H1 (cell line): ENCODE measurements around the gene MIPEP. TPM values are rescaled to one million over a fixed set of nuclear protein-coding genes. Genes with fewer than 3 reads are reported as not detected.

ENCODE experiments used
- CTCF ChIA-PET: fragments of 300-600 bp; sonication (Branson Sonifier 250); formaldehyde crosslinking; loops from one replicate; lab custom pipeline; 2021; ENCODE audit not compliant: partially characterized antibody; lab: Charles Lee
- POLR2A ChIA-PET: fragments of 300-600 bp; sonication (Branson Sonifier 250); formaldehyde crosslinking; loops from one replicate; lab custom pipeline; 2021; ENCODE audit warnings: inconsistent platforms; ENCODE audit not compliant: partially characterized antibody; lab: Charles Lee
- DNase-seq, 2 experiments: peaks; one replicate each; pipeline versions ENCODE4 v3.0.0 to v3.0.0-alpha.2; 2010 to 2022; ENCODE audit warnings: low spot score in 2 of 2, low read depth in 1 of 2, mixed read lengths in 1 of 2
- FAIRE-seq: peaks from 2 replicates; lab custom pipeline; 2011; peaks lifted over from hg19 to GRCh38; lab: Jason Lieb, UNC
- H2AFZ ChIP-seq: 2 replicates; pipeline ENCODE4 v1.8.1; 2012; ENCODE audit warnings: low read length, inconsistent platforms
- H2AK5ac ChIP-seq: 2 replicates; pipeline ENCODE4 v1.6.1; 2013; ENCODE audit warnings: low read depth, low read length
- H2BK120ac ChIP-seq: replicated peaks from 2 replicates; pipeline ENCODE3; 2013; ENCODE audit warnings: low read depth, low read length, inconsistent platforms
- H2BK12ac ChIP-seq: 2 replicates; pipeline ENCODE4 v1.6.1; 2013; ENCODE audit warnings: low read depth, low read length
- H2BK15ac ChIP-seq: 2 replicates; pipeline ENCODE4 v1.6.1; 2013; ENCODE audit warnings: low read length
- H2BK20ac ChIP-seq: 2 replicates; pipeline ENCODE4 v1.6.1; 2013; ENCODE audit warnings: low read length
- H2BK5ac ChIP-seq: 2 replicates; pipeline ENCODE4 v1.6.1; 2013; ENCODE audit warnings: low read depth, low read length
- H3K14ac ChIP-seq: 2 replicates; pipeline ENCODE4 v1.6.1; 2013; ENCODE audit warnings: inconsistent platforms; ENCODE audit not compliant: insufficient read length
- H3K18ac ChIP-seq: 2 replicates; pipeline ENCODE4 v1.6.1; 2013; ENCODE audit warnings: low read length; ENCODE audit errors: extremely low read depth
- H3K23ac ChIP-seq: 2 replicates; pipeline ENCODE4 v1.6.1; 2013; ENCODE audit warnings: inconsistent platforms; ENCODE audit not compliant: insufficient read length
- H3K23me2 ChIP-seq: 2 replicates; pipeline ENCODE4 v1.6.1; 2013; ENCODE audit warnings: low read depth, low read length
- H3K27ac ChIP-seq: 2 replicates; pipeline ENCODE4 v1.6.1; 2011; ENCODE audit warnings: low read depth, low read length, inconsistent platforms
- H3K27me3 ChIP-seq, 4 experiments: replicated peaks in 1 of 4; 1 replicate in 1 of 4; 2 replicates in 3 of 4; pipeline versions ENCODE4 v1.6.1 to v1.8.1; 2011 to 2013; ENCODE audit warnings: low read length in 3 of 4, mild to moderate bottlenecking in 3 of 4, inconsistent platforms in 2 of 4, mixed read lengths in 2 of 4, moderate library complexity in 1 of 4; ENCODE audit not compliant: control insufficient read depth in 3 of 4, insufficient read depth in 3 of 4; ENCODE audit errors: extremely low read depth in 1 of 4
- H3K36me3 ChIP-seq, 4 experiments: 2 replicates each; pipeline versions ENCODE4 v1.6.1 to v1.8.1; 2011 to 2013; ENCODE audit warnings: mild to moderate bottlenecking in 4 of 4, low read length in 3 of 4, moderate library complexity in 2 of 4, control low read depth in 1 of 4, inconsistent platforms in 1 of 4; ENCODE audit not compliant: insufficient read depth in 4 of 4, control insufficient read depth in 2 of 4
- H3K4ac ChIP-seq: replicated peaks from 2 replicates; pipeline ENCODE3; 2013; ENCODE audit warnings: low read length, low read depth, mixed read lengths, inconsistent platforms; ENCODE audit not compliant: insufficient read length
- H3K4me1 ChIP-seq, 4 experiments: replicated peaks in 1 of 4; 1 replicate in 1 of 4; 2 replicates in 3 of 4; pipeline versions ENCODE4 v1.6.1 to v1.8.1; 2011 to 2013; ENCODE audit warnings: low read length in 3 of 4, inconsistent platforms in 2 of 4, mixed read lengths in 1 of 4; ENCODE audit not compliant: insufficient read depth in 4 of 4, control insufficient read depth in 3 of 4
- H3K4me2 ChIP-seq, 2 experiments: 2 replicates each; pipeline versions ENCODE4 v1.6.1 to v1.8.1; 2011 to 2013; ENCODE audit warnings: low read depth in 2 of 2, low read length in 2 of 2, control low read depth in 1 of 2, inconsistent platforms in 1 of 2, mild to moderate bottlenecking in 1 of 2; ENCODE audit not compliant: insufficient read depth in 1 of 2
- H3K4me3 ChIP-seq, 4 experiments: fragments of 200-600, 300-600 bp in 1 of 4; sonication (generic), shearing (Covaris generic), sonication (Bioruptor Twin) in 1 of 4; 2 replicates each; pipeline versions ENCODE4 v1.5.1 to v1.8.1; 2011 to 2016; ENCODE audit warnings: low read length in 4 of 4, low read depth in 3 of 4, control low read depth in 2 of 4, inconsistent platforms in 2 of 4, mild to moderate bottlenecking in 2 of 4, mixed read lengths in 1 of 4, moderate library complexity in 1 of 4; ENCODE audit not compliant: insufficient read depth in 2 of 4; ENCODE audit errors: extremely low read depth in 1 of 4
- H3K56ac ChIP-seq: replicated peaks from 2 replicates; pipeline ENCODE3; 2013; ENCODE audit warnings: low read depth, mild to moderate bottlenecking, mixed read lengths, low read length, inconsistent platforms; ENCODE audit not compliant: insufficient read length
- H3K79me1 ChIP-seq: 2 replicates; pipeline ENCODE4 v1.6.1; 2013; ENCODE audit warnings: low read depth, low read length, control low read depth
- H3K79me2 ChIP-seq, 2 experiments: 2 replicates each; pipeline versions ENCODE4 v1.6.1 to v1.8.1; 2012 to 2013; ENCODE audit warnings: low read length in 2 of 2, mild to moderate bottlenecking in 2 of 2, inconsistent platforms in 1 of 2; ENCODE audit not compliant: insufficient read depth in 2 of 2, control insufficient read depth in 1 of 2
- H3K9ac ChIP-seq, 4 experiments: replicated peaks in 1 of 4; 1 replicate in 1 of 4; 2 replicates in 3 of 4; pipeline versions ENCODE4 v1.6.1 to v1.8.1; 2011 to 2013; ENCODE audit warnings: low read depth in 3 of 4, low read length in 3 of 4, control low read depth in 2 of 4, mild to moderate bottlenecking in 2 of 4, moderate library complexity in 2 of 4, inconsistent platforms in 1 of 4; ENCODE audit errors: extremely low read depth in 1 of 4
- H3K9me3 ChIP-seq, 2 experiments: 2 replicates each; pipeline versions ENCODE4 v1.6.1 to v1.8.1; 2012 to 2013; ENCODE audit warnings: mild to moderate bottlenecking in 2 of 2, moderate library complexity in 2 of 2, control low read depth in 1 of 2, inconsistent platforms in 1 of 2, low read depth in 1 of 2, low read length in 1 of 2, mixed read lengths in 1 of 2; ENCODE audit not compliant: insufficient read depth in 2 of 2
- H4K20me1 ChIP-seq, 2 experiments: replicated peaks in 1 of 2; 2 replicates each; pipeline versions ENCODE3 to v1.8.1; 2011 to 2013; ENCODE audit warnings: inconsistent platforms in 2 of 2, low read length in 2 of 2, mild to moderate bottlenecking in 1 of 2; ENCODE audit not compliant: insufficient read depth in 2 of 2, control insufficient read depth in 1 of 2
- H4K5ac ChIP-seq: 2 replicates; pipeline ENCODE4 v1.6.1; 2013; ENCODE audit warnings: low read length, low read depth, mixed read lengths, inconsistent platforms; ENCODE audit not compliant: insufficient read length
- H4K8ac ChIP-seq: 2 replicates; pipeline ENCODE4 v1.8.0; 2013; ENCODE audit warnings: mild to moderate bottlenecking, moderate library complexity, low read length, inconsistent platforms; ENCODE audit not compliant: insufficient read depth; ENCODE audit errors: extremely low read depth
- H4K91ac ChIP-seq: replicated peaks from 2 replicates; pipeline ENCODE3; 2013; ENCODE audit warnings: low read length, mixed read lengths, inconsistent platforms; ENCODE audit not compliant: insufficient read length
- KDM5A ChIP-seq: fragments of 200-600 bp; IDR thresholded peaks from 2 replicates; pipeline ENCODE4 v1.7.1; 2012; ENCODE audit warnings: mild to moderate bottlenecking, low read length, inconsistent platforms, mixed read lengths
- MAFK ChIP-seq: IDR thresholded peaks from 2 replicates; pipeline ENCODE4 v1.6.1; 2012; ENCODE audit warnings: low read depth, mild to moderate bottlenecking, improper control_type of control experiment, low read length
- PHF8 ChIP-seq: fragments of 200-600 bp; sonication (generic); conservative IDR thresholded peaks from 2 replicates; pipeline ENCODE4 v1.7.1; 2012; ENCODE audit warnings: low read depth, mild to moderate bottlenecking, inconsistent platforms, low read length, moderate library complexity
- POLR2A ChIP-seq, 2 experiments: IDR thresholded peaks; 1 replicate in 1 of 2; 2 replicates in 1 of 2; pipeline ENCODE4 v1.6.1; 2011; ENCODE audit warnings: low read depth in 2 of 2, low read length in 2 of 2, mild to moderate bottlenecking in 2 of 2; ENCODE audit errors: control extremely low read depth in 1 of 2
- RAD21 ChIP-seq, 2 experiments: IDR thresholded peaks in 1 of 2; conservative IDR thresholded peaks in 1 of 2; 2 replicates each; pipeline ENCODE4 v1.6.1; 2011; ENCODE audit warnings: low read depth in 2 of 2, low read length in 2 of 2, improper control_type of control experiment in 1 of 2, inconsistent platforms in 1 of 2, mild to moderate bottlenecking in 1 of 2, moderate library complexity in 1 of 2
- RXRA ChIP-seq: IDR thresholded peaks from 2 replicates; pipeline ENCODE4 v1.6.1; 2011; ENCODE audit warnings: low read depth, mild to moderate bottlenecking, low read length, moderate library complexity; ENCODE audit not compliant: insufficient read depth
- SIN3A ChIP-seq, 2 experiments: IDR thresholded peaks in 1 of 2; conservative IDR thresholded peaks in 1 of 2; 2 replicates each; pipeline ENCODE4 v1.6.1; 2011 to 2012; ENCODE audit warnings: low read length in 2 of 2, improper control_type of control experiment in 1 of 2, low read depth in 1 of 2, mild to moderate bottlenecking in 1 of 2
- SP4 ChIP-seq: IDR thresholded peaks from 2 replicates; pipeline ENCODE4 v1.6.1; 2012; ENCODE audit warnings: low read length, inconsistent platforms
- TEAD4 ChIP-seq: IDR thresholded peaks from 2 replicates; pipeline ENCODE4 v1.6.1; 2012; ENCODE audit warnings: low read depth, low read length, inconsistent platforms, mixed read lengths
- WGBS, 2 experiments: shearing (Covaris generic) in 1 of 2; methylation state at CpG; one replicate each; pipeline versions ENCODE4 v1.1.6 to v1.1.7; 2013 to 2015; ENCODE audit warnings: low lambda C conversion rate in 2 of 2, mixed read lengths in 2 of 2, inconsistent platforms in 1 of 2, low coverage in 1 of 2, missing lambda C conversion rate in 1 of 2; ENCODE audit not compliant: insufficient replicate concordance in 2 of 2, insufficient coverage in 1 of 2, insufficient read length in 1 of 2; ENCODE audit errors: extremely low coverage in 1 of 2, missing lambda C conversion rate in 1 of 2; 5-methylcytosine and 5-hydroxymethylcytosine counted together
- polyA plus RNA-seq, 7 experiments: library from polyadenylated mRNA; depleted of rRNA in 3 of 7; stranded (reverse) in 5 of 7; unstranded in 2 of 7; fragments of >200 nt in 5 of 7; fragments of 200-250 nt in 2 of 7; gene quantifications; 1 replicate in 5 of 7; 2 replicates in 1 of 7; 4 replicates in 1 of 7; pipeline versions ENCODE4 v1.2.1 to v1.2.3, GENCODE V29; 2011 to 2013; ENCODE audit warnings: missing spikeins in 2 of 7, mixed read lengths in 2 of 7
- total RNA-seq: library from RNA; stranded (reverse); fragmentation: NEBNext Ultra II Directional; extraction: Animal tissue kit (Norgen Biotek cat#: 25700); gene quantifications from 2 replicates; pipeline ENCODE4 v1.2.1, GENCODE V29; 2021
- TF ChIP-seq, protein P1 (sequence below): IDR thresholded peaks from 2 replicates; pipeline ENCODE4 v1.6.1; 2012; ENCODE audit warnings: inconsistent platforms
- TF ChIP-seq, protein P2 (sequence below): IDR thresholded peaks from 2 replicates; pipeline ENCODE4 v1.6.1; 2012; ENCODE audit warnings: low read length, inconsistent platforms
- TF ChIP-seq, protein P3 (sequence below): IDR thresholded peaks from 2 replicates; pipeline ENCODE4 v1.6.1; 2012; ENCODE audit warnings: inconsistent platforms

Gene MIPEP
- total and polyA plus RNA-seq, 2 of the 8 experiments (the other 6 are each of a cell fraction or from before 2014, with no cell fraction given), result 24.0 to 24.2 TPM

DNA sequence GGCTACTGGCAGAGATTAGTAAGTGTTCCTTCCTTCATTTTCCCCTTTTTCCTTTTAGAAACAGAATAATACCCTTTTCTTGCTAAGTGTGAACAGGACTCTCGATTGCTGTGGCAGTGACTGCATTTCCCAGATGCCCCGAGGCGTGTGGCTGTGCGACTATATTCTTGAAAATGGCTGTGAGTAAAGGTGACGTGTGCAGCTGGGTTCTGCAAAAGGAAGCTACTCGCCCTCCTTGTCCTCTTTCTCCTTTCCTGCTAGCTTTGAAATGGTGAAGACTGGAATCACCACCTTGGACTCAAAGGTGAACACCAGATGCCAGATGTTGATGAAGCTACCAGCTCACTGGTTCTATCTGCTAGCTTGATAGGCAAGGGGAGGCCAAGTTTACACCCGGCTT is 121.4 kb downstream of the MIPEP start:
- no peak for FAIRE-seq
- CTCF ChIA-PET, result interaction anchor here (0.5 to 3.1 kb wide), 3 partner anchors 11 to 114 kb away, joined by 3 to 10 read pairs (median 7); no protein-coding TSS in a partner anchor
- H3K9me3 ChIP-seq, result no peaks in the 10 kb centered on the region
- TF ChIP-seq PHF8, result no peak
- TF ChIP-seq, protein P1, sequence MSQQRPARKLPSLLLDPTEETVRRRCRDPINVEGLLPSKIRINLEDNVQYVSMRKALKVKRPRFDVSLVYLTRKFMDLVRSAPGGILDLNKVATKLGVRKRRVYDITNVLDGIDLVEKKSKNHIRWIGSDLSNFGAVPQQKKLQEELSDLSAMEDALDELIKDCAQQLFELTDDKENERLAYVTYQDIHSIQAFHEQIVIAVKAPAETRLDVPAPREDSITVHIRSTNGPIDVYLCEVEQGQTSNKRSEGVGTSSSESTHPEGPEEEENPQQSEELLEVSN, result no peak
- TF ChIP-seq POLR2A (IDR thresholded peaks at IDR 0.05; ENCODE audit: control extremely low read depth in 1 of 2, low read depth in 2 of 2, low read length in 2 of 2), result no peak
- TF ChIP-seq, protein P2, sequence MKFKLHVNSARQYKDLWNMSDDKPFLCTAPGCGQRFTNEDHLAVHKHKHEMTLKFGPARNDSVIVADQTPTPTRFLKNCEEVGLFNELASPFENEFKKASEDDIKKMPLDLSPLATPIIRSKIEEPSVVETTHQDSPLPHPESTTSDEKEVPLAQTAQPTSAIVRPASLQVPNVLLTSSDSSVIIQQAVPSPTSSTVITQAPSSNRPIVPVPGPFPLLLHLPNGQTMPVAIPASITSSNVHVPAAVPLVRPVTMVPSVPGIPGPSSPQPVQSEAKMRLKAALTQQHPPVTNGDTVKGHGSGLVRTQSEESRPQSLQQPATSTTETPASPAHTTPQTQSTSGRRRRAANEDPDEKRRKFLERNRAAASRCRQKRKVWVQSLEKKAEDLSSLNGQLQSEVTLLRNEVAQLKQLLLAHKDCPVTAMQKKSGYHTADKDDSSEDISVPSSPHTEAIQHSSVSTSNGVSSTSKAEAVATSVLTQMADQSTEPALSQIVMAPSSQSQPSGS, result no peak
- TF ChIP-seq TEAD4, result no peak
- TF ChIP-seq SIN3A (conservative IDR thresholded peaks at IDR 0.05 in 1 of 2, IDR thresholded peaks at IDR 0.05 in 1 of 2; ENCODE audit: low read depth in 1 of 2, low read length in 2 of 2), result no peak
- TF ChIP-seq KDM5A, result no peak
- TF ChIP-seq, protein P3, sequence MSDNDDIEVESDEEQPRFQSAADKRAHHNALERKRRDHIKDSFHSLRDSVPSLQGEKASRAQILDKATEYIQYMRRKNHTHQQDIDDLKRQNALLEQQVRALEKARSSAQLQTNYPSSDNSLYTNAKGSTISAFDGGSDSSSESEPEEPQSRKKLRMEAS, result no peak
- TF ChIP-seq SP4, result no peak
- no peak for TF ChIP-seq RAD21 (IDR thresholded peaks at IDR 0.05 in 1 of 2, conservative IDR thresholded peaks at IDR 0.05 in 1 of 2; ENCODE audit: low read depth in 2 of 2, low read length in 2 of 2)
- no peak for TF ChIP-seq MAFK
- TF ChIP-seq RXRA, result no peak

More for the DNA sequence above, 121.4 kb downstream of the MIPEP start:
- no peak overlapping the region for H2BK15ac ChIP-seq
- H3K27me3 ChIP-seq, result no peaks in the 10 kb centered on the region
- H2AFZ ChIP-seq, result no peak overlapping the region
- H3K18ac ChIP-seq, result no peak overlapping the region
- H4K5ac ChIP-seq, result no peak overlapping the region
- no peak overlapping the region for H2BK12ac ChIP-seq
- no peak overlapping the region for H3K9ac ChIP-seq
- H3K4me2 ChIP-seq, result no peak overlapping the region
- no peak overlapping the region for H2BK20ac ChIP-seq
- no peak overlapping the region for H4K91ac ChIP-seq
- no peaks in the 10 kb centered on the region for H3K36me3 ChIP-seq
- H3K27ac ChIP-seq, result no peak overlapping the region
- 88% methylated on average over 7 of the region's 7 CpGs; no CpG with 5 or more reads in 1 of the 2 experiments for WGBS, 2 experiments
- H4K8ac ChIP-seq, result no peak overlapping the region
- H2AK5ac ChIP-seq, result no peak overlapping the region
- DNase-seq, result no peak
- H3K4me3 ChIP-seq, result no peak overlapping the region
- H3K4ac ChIP-seq, result no peak overlapping the region
- no peak overlapping the region for H3K23ac ChIP-seq
- H3K14ac ChIP-seq, result no peak overlapping the region
- no peaks in the 10 kb centered on the region; a peak in 2 of 7 replicates for H3K4me1 ChIP-seq
- no peaks in the 10 kb centered on the region for H3K79me2 ChIP-seq
- no peak overlapping the region for H2BK120ac ChIP-seq
- H3K56ac ChIP-seq, result no peak overlapping the region
- no peaks in the 10 kb centered on the region for H4K20me1 ChIP-seq
- H3K23me2 ChIP-seq, result no peaks in the 10 kb centered on the region
- H2BK5ac ChIP-seq, result no peak overlapping the region
- H3K79me1 ChIP-seq, result no peaks in the 10 kb centered on the region
- POLR2A ChIA-PET, result no interaction called here
